ENCODE results near the gene TRPV6. TPM values are rescaled to one million over a fixed set of nuclear protein-coding genes. Genes with fewer than 3 reads are reported as not detected.

TRPV6 gene
- total and polyA plus RNA-seq, 2 experiments from 2014 or later: 0.08 to 0.80 TPM

DNA sequence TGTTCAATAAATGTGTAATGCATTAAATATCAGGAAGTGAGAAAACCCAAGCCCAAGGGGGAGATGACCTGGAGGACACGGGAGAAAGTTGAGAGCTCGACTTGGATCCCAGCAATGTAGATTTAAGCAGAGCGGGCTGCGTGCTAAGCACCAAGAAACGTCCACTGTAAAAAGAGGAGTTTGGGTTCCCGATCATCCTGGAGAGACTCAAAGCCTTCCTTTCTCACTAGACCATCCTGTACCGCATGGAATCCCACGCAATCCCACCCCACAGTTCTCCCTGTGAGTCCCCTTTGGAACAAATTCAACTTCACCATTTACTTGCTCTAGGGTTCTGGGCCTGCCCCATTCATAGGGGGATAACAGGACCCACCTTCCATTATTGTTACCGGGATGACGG, 2.4 kb downstream of the TRPV6 start (continued):
- TF ChIP-seq, protein P1, sequence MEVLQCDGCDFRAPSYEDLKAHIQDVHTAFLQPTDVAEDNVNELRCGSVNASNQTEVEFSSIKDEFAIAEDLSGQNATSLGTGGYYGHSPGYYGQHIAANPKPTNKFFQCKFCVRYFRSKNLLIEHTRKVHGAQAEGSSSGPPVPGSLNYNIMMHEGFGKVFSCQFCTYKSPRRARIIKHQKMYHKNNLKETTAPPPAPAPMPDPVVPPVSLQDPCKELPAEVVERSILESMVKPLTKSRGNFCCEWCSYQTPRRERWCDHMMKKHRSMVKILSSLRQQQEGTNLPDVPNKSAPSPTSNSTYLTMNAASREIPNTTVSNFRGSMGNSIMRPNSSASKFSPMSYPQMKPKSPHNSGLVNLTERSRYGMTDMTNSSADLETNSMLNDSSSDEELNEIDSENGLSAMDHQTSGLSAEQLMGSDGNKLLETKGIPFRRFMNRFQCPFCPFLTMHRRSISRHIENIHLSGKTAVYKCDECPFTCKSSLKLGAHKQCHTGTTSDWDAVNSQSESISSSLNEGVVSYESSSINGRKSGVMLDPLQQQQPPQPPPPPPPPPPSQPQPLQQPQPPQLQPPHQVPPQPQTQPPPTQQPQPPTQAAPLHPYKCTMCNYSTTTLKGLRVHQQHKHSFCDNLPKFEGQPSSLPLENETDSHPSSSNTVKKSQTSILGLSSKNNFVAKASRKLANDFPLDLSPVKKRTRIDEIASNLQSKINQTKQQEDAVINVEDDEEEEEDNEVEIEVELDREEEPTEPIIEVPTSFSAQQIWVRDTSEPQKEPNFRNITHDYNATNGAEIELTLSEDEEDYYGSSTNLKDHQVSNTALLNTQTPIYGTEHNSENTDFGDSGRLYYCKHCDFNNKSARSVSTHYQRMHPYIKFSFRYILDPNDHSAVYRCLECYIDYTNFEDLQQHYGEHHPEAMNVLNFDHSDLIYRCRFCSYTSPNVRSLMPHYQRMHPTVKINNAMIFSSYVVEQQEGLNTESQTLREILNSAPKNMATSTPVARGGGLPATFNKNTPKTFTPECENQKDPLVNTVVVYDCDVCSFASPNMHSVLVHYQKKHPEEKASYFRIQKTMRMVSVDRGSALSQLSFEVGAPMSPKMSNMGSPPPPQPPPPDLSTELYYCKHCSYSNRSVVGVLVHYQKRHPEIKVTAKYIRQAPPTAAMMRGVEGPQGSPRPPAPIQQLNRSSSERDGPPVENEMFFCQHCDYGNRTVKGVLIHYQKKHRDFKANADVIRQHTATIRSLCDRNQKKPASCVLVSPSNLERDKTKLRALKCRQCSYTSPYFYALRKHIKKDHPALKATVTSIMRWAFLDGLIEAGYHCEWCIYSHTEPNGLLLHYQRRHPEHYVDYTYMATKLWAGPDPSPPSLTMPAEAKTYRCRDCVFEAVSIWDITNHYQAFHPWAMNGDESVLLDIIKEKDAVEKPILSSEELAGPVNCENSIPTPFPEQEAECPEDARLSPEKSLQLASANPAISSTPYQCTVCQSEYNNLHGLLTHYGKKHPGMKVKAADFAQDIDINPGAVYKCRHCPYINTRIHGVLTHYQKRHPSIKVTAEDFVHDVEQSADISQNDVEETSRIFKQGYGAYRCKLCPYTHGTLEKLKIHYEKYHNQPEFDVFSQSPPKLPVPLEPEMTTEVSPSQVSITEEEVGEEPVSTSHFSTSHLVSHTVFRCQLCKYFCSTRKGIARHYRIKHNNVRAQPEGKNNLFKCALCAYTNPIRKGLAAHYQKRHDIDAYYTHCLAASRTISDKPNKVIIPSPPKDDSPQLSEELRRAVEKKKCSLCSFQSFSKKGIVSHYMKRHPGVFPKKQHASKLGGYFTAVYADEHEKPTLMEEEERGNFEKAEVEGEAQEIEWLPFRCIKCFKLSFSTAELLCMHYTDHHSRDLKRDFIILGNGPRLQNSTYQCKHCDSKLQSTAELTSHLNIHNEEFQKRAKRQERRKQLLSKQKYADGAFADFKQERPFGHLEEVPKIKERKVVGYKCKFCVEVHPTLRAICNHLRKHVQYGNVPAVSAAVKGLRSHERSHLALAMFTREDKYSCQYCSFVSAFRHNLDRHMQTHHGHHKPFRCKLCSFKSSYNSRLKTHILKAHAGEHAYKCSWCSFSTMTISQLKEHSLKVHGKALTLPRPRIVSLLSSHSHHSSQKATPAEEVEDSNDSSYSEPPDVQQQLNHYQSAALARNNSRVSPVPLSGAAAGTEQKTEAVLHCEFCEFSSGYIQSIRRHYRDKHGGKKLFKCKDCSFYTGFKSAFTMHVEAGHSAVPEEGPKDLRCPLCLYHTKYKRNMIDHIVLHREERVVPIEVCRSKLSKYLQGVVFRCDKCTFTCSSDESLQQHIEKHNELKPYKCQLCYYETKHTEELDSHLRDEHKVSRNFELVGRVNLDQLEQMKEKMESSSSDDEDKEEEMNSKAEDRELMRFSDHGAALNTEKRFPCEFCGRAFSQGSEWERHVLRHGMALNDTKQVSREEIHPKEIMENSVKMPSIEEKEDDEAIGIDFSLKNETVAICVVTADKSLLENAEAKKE (CRISPR knock-in tag; IDR thresholded peaks at IDR 0.05): no peak

DNA sequence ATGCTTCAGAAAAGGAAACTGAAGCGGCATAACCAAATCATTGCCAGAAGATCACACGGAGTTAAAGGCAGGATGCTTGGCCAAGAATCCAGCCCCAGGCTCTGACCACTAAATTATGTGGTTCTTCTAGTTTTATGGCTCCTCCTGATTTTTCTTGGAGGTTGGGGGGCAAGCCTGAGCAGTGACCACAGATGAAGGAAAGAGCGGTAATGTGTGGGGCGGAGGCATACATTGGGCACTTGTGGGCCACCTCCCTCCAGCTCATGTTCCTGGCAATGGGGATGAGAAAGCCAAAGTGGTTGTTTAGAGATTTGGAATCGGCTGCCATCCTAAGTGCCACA, 3.2 kb downstream of the TRPV6 start:
- Mint-ChIP-seq H3K36me3 (ENCODE audit: low read depth) (no peaks in the 10 kb centered on the region), H3K9me3 (no peaks in the 10 kb centered on the region), H3K4me1 (peaks cover 7% of the 10 kb centered on the region), H3K4me3 (no peak overlapping the region), H3K27me3 (ENCODE audit: insufficient read depth, low read depth, poor library complexity) (no peaks in the 10 kb centered on the region), H3K27ac (no peak overlapping the region)
- H3F3A ChIP-seq (replicated peaks; ENCODE audit: low read depth): no peaks in the 10 kb centered on the region
- no peak overlapping the region for H3K27ac ChIP-seq (ENCODE audit: low read depth)
- no peaks in the 10 kb centered on the region for H3K9me2 ChIP-seq (ENCODE audit: insufficient read depth)
- no peaks in the 10 kb centered on the region for H3K36me3 ChIP-seq (ENCODE audit: insufficient read depth)
- no peaks in the 10 kb centered on the region for H3K79me2 ChIP-seq (replicated peaks; ENCODE audit: insufficient read depth)
- DNase-seq (ENCODE audit: low spot score) (no peak), ATAC-seq (no peak)
- peaks cover 3% of the 10 kb centered on the region; the same call in 1 of the 2 replicates for H3K4me1 ChIP-seq (ENCODE audit: insufficient read depth)
- no peak overlapping the region for H3K4me2 ChIP-seq
- no peak overlapping the region for H2AFZ ChIP-seq
- no peaks in the 10 kb centered on the region for H4K20me1 ChIP-seq (replicated peaks; ENCODE audit: insufficient read depth)
- H3K4me3 ChIP-seq: no peak overlapping the region
- no peaks in the 10 kb centered on the region for H3K27me3 ChIP-seq (ENCODE audit: insufficient read depth)
- TF ChIP-seq, protein P2, sequence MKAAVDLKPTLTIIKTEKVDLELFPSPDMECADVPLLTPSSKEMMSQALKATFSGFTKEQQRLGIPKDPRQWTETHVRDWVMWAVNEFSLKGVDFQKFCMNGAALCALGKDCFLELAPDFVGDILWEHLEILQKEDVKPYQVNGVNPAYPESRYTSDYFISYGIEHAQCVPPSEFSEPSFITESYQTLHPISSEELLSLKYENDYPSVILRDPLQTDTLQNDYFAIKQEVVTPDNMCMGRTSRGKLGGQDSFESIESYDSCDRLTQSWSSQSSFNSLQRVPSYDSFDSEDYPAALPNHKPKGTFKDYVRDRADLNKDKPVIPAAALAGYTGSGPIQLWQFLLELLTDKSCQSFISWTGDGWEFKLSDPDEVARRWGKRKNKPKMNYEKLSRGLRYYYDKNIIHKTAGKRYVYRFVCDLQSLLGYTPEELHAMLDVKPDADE (IDR thresholded peaks at IDR 0.05): no peak
- TF ChIP-seq, protein P3, sequence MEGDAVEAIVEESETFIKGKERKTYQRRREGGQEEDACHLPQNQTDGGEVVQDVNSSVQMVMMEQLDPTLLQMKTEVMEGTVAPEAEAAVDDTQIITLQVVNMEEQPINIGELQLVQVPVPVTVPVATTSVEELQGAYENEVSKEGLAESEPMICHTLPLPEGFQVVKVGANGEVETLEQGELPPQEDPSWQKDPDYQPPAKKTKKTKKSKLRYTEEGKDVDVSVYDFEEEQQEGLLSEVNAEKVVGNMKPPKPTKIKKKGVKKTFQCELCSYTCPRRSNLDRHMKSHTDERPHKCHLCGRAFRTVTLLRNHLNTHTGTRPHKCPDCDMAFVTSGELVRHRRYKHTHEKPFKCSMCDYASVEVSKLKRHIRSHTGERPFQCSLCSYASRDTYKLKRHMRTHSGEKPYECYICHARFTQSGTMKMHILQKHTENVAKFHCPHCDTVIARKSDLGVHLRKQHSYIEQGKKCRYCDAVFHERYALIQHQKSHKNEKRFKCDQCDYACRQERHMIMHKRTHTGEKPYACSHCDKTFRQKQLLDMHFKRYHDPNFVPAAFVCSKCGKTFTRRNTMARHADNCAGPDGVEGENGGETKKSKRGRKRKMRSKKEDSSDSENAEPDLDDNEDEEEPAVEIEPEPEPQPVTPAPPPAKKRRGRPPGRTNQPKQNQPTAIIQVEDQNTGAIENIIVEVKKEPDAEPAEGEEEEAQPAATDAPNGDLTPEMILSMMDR (conservative IDR thresholded peaks at IDR 0.05; ENCODE audit: low read depth in 2 of 2): no peak
- TF ChIP-seq, protein P4, sequence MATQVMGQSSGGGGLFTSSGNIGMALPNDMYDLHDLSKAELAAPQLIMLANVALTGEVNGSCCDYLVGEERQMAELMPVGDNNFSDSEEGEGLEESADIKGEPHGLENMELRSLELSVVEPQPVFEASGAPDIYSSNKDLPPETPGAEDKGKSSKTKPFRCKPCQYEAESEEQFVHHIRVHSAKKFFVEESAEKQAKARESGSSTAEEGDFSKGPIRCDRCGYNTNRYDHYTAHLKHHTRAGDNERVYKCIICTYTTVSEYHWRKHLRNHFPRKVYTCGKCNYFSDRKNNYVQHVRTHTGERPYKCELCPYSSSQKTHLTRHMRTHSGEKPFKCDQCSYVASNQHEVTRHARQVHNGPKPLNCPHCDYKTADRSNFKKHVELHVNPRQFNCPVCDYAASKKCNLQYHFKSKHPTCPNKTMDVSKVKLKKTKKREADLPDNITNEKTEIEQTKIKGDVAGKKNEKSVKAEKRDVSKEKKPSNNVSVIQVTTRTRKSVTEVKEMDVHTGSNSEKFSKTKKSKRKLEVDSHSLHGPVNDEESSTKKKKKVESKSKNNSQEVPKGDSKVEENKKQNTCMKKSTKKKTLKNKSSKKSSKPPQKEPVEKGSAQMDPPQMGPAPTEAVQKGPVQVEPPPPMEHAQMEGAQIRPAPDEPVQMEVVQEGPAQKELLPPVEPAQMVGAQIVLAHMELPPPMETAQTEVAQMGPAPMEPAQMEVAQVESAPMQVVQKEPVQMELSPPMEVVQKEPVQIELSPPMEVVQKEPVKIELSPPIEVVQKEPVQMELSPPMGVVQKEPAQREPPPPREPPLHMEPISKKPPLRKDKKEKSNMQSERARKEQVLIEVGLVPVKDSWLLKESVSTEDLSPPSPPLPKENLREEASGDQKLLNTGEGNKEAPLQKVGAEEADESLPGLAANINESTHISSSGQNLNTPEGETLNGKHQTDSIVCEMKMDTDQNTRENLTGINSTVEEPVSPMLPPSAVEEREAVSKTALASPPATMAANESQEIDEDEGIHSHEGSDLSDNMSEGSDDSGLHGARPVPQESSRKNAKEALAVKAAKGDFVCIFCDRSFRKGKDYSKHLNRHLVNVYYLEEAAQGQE (IDR thresholded peaks at IDR 0.05; ENCODE audit: unreplicated experiment): no peak
- TF ChIP-seq JUNB (IDR thresholded peaks at IDR 0.05; ENCODE audit: unreplicated experiment) (no peak), POLR2AphosphoS5 (IDR thresholded peaks at IDR 0.05; ENCODE audit: low read depth) (no peak), ZNF114 (CRISPR knock-in tag; IDR thresholded peaks at IDR 0.05) (no peak), EZH2phosphoT487 (IDR thresholded peaks at IDR 0.05; ENCODE audit: unreplicated experiment) (no peak), CREB1 (CRISPR knock-in tag; IDR thresholded peaks at IDR 0.05; ENCODE audit: low read depth) (no peak), EZH2 (IDR thresholded peaks at IDR 0.05; ENCODE audit: low read depth, unreplicated experiment) (no peak), ZNF331 (CRISPR knock-in tag; IDR thresholded peaks at IDR 0.05; ENCODE audit: low read depth) (no peak), NANOG (IDR thresholded peaks at IDR 0.05; ENCODE audit: borderline replicate concordance) (no peak), STAT1 (IDR thresholded peaks at IDR 0.05; ENCODE audit: unreplicated experiment) (no peak)

Data from GM23338 (cell line).